K562 (cell line): ENCODE data around the gene VDAC1. TPM values are rescaled to one million over a fixed set of nuclear protein-coding genes. Genes with fewer than 3 reads are reported as not detected.

ENCODE experiments used
- CREB3L1 ChIP-seq: fragments of 450-650 bp; IDR thresholded peaks from 2 replicates; pipeline ENCODE4 v1.6.1; 2014; ENCODE audit warnings: low read depth, mild to moderate bottlenecking, moderate library complexity, borderline replicate concordance
- DIDO1 ChIP-seq: fragments of 450-650 bp; IDR thresholded peaks from 2 replicates; pipeline ENCODE4 v1.6.1; 2016; ENCODE audit warnings: low read depth, missing biosample characterization, missing genetic modification characterization
- E2F4 ChIP-seq: sonication (generic); formaldehyde crosslinking; IDR thresholded peaks from 2 replicates; pipeline ENCODE4 v1.8.0; 2022; ENCODE audit warnings: mild to moderate bottlenecking, low read depth, missing genetic modification reagents
- ETS2 ChIP-seq: IDR thresholded peaks from 2 replicates; pipeline ENCODE4 v1.6.1; 2016; ENCODE audit warnings: borderline replicate concordance, missing genetic modification characterization, mild to moderate bottlenecking, moderate library complexity, missing compliant biosample characterization; ENCODE audit not compliant: poor library complexity, severe bottlenecking
- FOXA1 ChIP-seq: fragments of 450-650 bp; IDR thresholded peaks from 2 replicates; pipeline ENCODE4 v1.6.1; 2016; ENCODE audit warnings: mild to moderate bottlenecking, borderline replicate concordance
- FOXO4 ChIP-seq: fragments of 450-650 bp; formaldehyde crosslinking; IDR thresholded peaks from 2 replicates; pipeline ENCODE4 v1.4.0; 2020; ENCODE audit warnings: mild to moderate bottlenecking, moderate library complexity
- GATAD2A ChIP-seq: fragments of 450-650 bp; IDR thresholded peaks from 2 replicates; pipeline ENCODE4 v1.6.1; 2017
- GMEB1 ChIP-seq: fragments of 250-450 bp; sonication (Bioruptor Pico); IDR thresholded peaks from 2 replicates; pipeline ENCODE4 v1.4.0; 2020; ENCODE audit warnings: mild to moderate bottlenecking
- HDAC2 ChIP-seq: fragments of 450-650 bp; IDR thresholded peaks from 2 replicates; pipeline ENCODE4 v1.6.1; 2016; ENCODE audit warnings: mild to moderate bottlenecking
- LCOR ChIP-seq: sonication (generic); formaldehyde crosslinking; IDR thresholded peaks from 2 replicates; pipeline ENCODE4 v1.8.0; 2022; ENCODE audit warnings: mild to moderate bottlenecking, missing genetic modification reagents
- MCM2 ChIP-seq: fragments of 450-650 bp; IDR thresholded peaks from 2 replicates; pipeline ENCODE4 v1.6.1; 2017; ENCODE audit warnings: low read depth, mild to moderate bottlenecking
- MIER1 ChIP-seq: fragments of 450-650 bp; IDR thresholded peaks from 2 replicates; pipeline ENCODE4 v1.6.1; 2016; ENCODE audit warnings: antibody characterized with exemption, mild to moderate bottlenecking, low read depth
- NFE2 ChIP-seq: IDR thresholded peaks from 2 replicates; pipeline ENCODE4 v1.6.1; 2014; ENCODE audit warnings: antibody characterized with exemption, low read depth
- PHB ChIP-seq: fragments of 250-450 bp; sonication (Bioruptor Pico); IDR thresholded peaks from 2 replicates; pipeline ENCODE4 v1.5.0; 2021
- POLR3A ChIP-seq: IDR thresholded peaks from 2 replicates; pipeline ENCODE4 v1.6.1; 2011; ENCODE audit warnings: borderline replicate concordance, mild to moderate bottlenecking, moderate library complexity; ENCODE audit not compliant: insufficient read length, insufficient read depth; ENCODE audit errors: extremely low read depth
- RCOR1 ChIP-seq, 2 experiments: IDR thresholded peaks; 2 replicates each; pipeline ENCODE4 v1.6.1; 2012; ENCODE audit warnings: low read depth in 2 of 2, low read length in 2 of 2, borderline replicate concordance in 1 of 2, improper control_type of control experiment in 1 of 2
- SMAD3 ChIP-seq: fragments of 450-650 bp; formaldehyde crosslinking; conservative IDR thresholded peaks from 2 replicates; pipeline ENCODE4 v1.4.0; 2020; ENCODE audit warnings: mild to moderate bottlenecking
- TBP ChIP-seq: optimal IDR thresholded peaks from 2 replicates; pipeline ENCODE3; 2011; ENCODE audit warnings: low read depth, low read length, improper control_type of control experiment
- ZC3H11A ChIP-seq: IDR thresholded peaks from 2 replicates; pipeline ENCODE4 v1.6.1; 2012; ENCODE audit warnings: low read depth, low read length, improper control_type of control experiment
- ZC3H8 ChIP-seq: fragments of 450-650 bp; IDR thresholded peaks from 2 replicates; pipeline ENCODE4 v1.6.1; 2017
- ZNF384 ChIP-seq: IDR thresholded peaks from 2 replicates; pipeline ENCODE4 v1.6.1; 2012; ENCODE audit warnings: low read depth, low read length, improper control_type of control experiment
- ZNF740 ChIP-seq, 3 experiments: fragments of 200-800 bp in 1 of 3; sonication (Bioruptor generic) in 1 of 3; sonication (generic) in 1 of 3; formaldehyde crosslinking in 1 of 3; IDR thresholded peaks; 2 replicates each; pipeline versions ENCODE4 v1.6.1 to v1.8.0; 2016 to 2022; ENCODE audit warnings: mild to moderate bottlenecking in 2 of 3, missing compliant biosample characterization in 2 of 3, missing genetic modification characterization in 2 of 3, missing genetic modification reagents in 1 of 3
- polyA plus RNA-seq, 8 experiments: library from polyadenylated mRNA; depleted of rRNA in 4 of 8; stranded (reverse) in 5 of 8; unstranded in 3 of 8; fragments of >200 nt; fragmentation: Nextera tagmentation in 2 of 8; fragmentation: Illumina TruSeq in 1 of 8; extraction: Ambion mirVana in 2 of 8; extraction: Trizol in 1 of 8; gene quantifications; 2 replicates each; pipeline versions ENCODE4 v1.2.1 to v1.2.3, GENCODE V29; 2011 to 2014; ENCODE audit warnings: inconsistent platforms in 1 of 8, missing spikeins in 1 of 8
- total RNA-seq, 7 experiments: library from RNA; depleted of rRNA in 6 of 7; stranded (reverse); fragments of >200 nt in 6 of 7; fragmentation: Illumina TruSeq in 2 of 7; extraction: Trizol in 2 of 7; gene quantifications; 2 replicates each; pipeline versions ENCODE4 v1.2.1 to v1.2.3, GENCODE V29; 2011 to 2021; ENCODE audit warnings: low replicate concordance in 1 of 7

VDAC1 gene
- total and polyA plus RNA-seq, 9 of the 15 experiments (the other 6 are each of a cell fraction or from before 2014, with no cell fraction given), result 168 to 366 (median 293) TPM

- TF ChIP-seq ZNF740 (CRISPR knock-in tag; IDR thresholded peaks at IDR 0.05), result peak; percentile 50; the same call in 1 of the 2 replicates
- no peak for TF ChIP-seq ZNF740 (tag; IDR thresholded peaks at IDR 0.05)
- no peak for TF ChIP-seq PHB (CRISPR knock-in tag)
- no peak for TF ChIP-seq ZC3H11A
- TF ChIP-seq ETS2, result no peak
- TF ChIP-seq HDAC2, result peak; percentile 63; the same call in 1 of the 2 replicates
- no peak for TF ChIP-seq POLR3A
- TF ChIP-seq DIDO1, result no peak
- no peak for TF ChIP-seq TBP
- TF ChIP-seq E2F4 (CRISPR knock-in tag), result no peak
- peak; percentile 91 for TF ChIP-seq LCOR (CRISPR knock-in tag)
- no peak for TF ChIP-seq FOXO4 (CRISPR knock-in tag)
- TF ChIP-seq CREB3L1, result no peak
- TF ChIP-seq MCM2, result no peak
- no peak for TF ChIP-seq MIER1
- peak; percentile 44; the same call in 1 of the 2 replicates for TF ChIP-seq GATAD2A
- no peak for TF ChIP-seq FOXA1
- no peak for TF ChIP-seq ZC3H8
- TF ChIP-seq RCOR1 (IDR thresholded peaks at IDR 0.05; ENCODE audit: borderline replicate concordance in 1 of 2, low read depth in 2 of 2, low read length in 2 of 2), result peak; percentile 59 to 86; a peak in 3 of 4 replicates
- no peak for TF ChIP-seq NFE2
- no peak for TF ChIP-seq GMEB1 (CRISPR knock-in tag)
- no peak for TF ChIP-seq ZNF384
- peak; percentile 66 for TF ChIP-seq SMAD3 (CRISPR knock-in tag)
Observed at GRCh38 chr5:133932441-133933168, 72.2 kb downstream of the VDAC1 start (continued).
